Measurements from ENCODE around the gene HNRNPF. TPM values are rescaled to one million over a fixed set of nuclear protein-coding genes. Genes with fewer than 3 reads are reported as not detected.

HNRNPF gene
- total RNA-seq, 1 donor from 2014 or later = 175 TPM

DNA sequence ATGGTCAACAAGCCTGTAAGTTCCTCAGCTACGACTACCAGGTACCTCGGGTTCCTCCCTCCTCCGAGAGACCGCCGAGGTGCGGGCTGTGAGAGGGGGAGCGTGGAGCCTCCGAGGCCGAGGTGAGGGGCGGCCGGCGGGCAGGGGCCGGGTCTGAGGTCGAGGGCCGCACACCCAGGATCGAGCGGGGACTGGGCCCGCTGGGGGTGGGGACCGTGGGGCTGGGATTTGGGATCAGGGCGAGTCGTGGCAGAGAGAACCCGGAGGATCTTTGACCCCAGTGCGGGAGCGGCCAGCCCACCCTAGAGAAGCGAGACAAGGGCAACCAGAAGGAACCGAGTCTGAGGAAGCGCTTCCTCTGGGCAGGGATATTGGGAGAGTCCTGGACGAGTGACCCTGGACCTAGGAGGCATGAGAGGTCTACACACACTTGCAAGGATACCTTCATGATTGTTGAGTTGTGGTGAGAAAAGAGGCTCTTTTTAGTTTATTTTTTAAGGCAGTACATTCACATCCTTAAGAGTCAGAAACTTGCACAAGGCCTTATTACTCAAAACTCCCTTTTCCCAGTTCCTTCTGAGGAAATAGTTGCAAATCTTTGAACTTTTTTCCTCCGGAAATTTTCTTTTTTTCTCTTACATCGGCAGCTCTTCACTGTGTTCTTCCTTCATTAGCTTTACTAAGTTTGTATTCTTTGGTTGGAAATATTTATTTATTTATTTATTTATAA is 28.3 kb upstream of the HNRNPF start:
- Histone ChIP-seq H3K27me3 (peaks cover 9% of the 10 kb centered on the region), H3K27ac (no peak overlapping the region), H3K4me2 (peak overlapping the region; percentile 91), H3K36me3 (no peaks in the 10 kb centered on the region), H3K9ac (no peak overlapping the region), H3K9me3 (ENCODE audit: low read depth) (no peaks in the 10 kb centered on the region), H3K79me2 (ENCODE audit: low read depth) (peaks cover 4% of the 10 kb centered on the region), H3F3A (ENCODE audit: low read depth) (peaks cover 3% of the 10 kb centered on the region), H3K4me3 (peak overlapping the region; percentile 75), H2AFZ (replicated peaks) (peak overlapping the region; percentile 99), H4K20me1 (ENCODE audit: low read depth) (no peaks in the 10 kb centered on the region), H3K4me1 (no peaks in the 10 kb centered on the region)
- Mint-ChIP-seq H3K27me3 (ENCODE audit: insufficient read depth, low read depth) (no peaks in the 10 kb centered on the region), H3K4me1 (peaks cover 13% of the 10 kb centered on the region), H3K4me3 (peak overlapping the region; percentile 97), H3K36me3 (peaks cover 9% of the 10 kb centered on the region), H3K9me3 (peaks cover 3% of the 10 kb centered on the region), H3K27ac (peak overlapping the region; percentile 88)
- TF ChIP-seq, protein P1, sequence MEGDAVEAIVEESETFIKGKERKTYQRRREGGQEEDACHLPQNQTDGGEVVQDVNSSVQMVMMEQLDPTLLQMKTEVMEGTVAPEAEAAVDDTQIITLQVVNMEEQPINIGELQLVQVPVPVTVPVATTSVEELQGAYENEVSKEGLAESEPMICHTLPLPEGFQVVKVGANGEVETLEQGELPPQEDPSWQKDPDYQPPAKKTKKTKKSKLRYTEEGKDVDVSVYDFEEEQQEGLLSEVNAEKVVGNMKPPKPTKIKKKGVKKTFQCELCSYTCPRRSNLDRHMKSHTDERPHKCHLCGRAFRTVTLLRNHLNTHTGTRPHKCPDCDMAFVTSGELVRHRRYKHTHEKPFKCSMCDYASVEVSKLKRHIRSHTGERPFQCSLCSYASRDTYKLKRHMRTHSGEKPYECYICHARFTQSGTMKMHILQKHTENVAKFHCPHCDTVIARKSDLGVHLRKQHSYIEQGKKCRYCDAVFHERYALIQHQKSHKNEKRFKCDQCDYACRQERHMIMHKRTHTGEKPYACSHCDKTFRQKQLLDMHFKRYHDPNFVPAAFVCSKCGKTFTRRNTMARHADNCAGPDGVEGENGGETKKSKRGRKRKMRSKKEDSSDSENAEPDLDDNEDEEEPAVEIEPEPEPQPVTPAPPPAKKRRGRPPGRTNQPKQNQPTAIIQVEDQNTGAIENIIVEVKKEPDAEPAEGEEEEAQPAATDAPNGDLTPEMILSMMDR (IDR thresholded peaks at IDR 0.05) = no peak
- no peak for DNase-seq (ENCODE audit: low spot score)

DNA sequence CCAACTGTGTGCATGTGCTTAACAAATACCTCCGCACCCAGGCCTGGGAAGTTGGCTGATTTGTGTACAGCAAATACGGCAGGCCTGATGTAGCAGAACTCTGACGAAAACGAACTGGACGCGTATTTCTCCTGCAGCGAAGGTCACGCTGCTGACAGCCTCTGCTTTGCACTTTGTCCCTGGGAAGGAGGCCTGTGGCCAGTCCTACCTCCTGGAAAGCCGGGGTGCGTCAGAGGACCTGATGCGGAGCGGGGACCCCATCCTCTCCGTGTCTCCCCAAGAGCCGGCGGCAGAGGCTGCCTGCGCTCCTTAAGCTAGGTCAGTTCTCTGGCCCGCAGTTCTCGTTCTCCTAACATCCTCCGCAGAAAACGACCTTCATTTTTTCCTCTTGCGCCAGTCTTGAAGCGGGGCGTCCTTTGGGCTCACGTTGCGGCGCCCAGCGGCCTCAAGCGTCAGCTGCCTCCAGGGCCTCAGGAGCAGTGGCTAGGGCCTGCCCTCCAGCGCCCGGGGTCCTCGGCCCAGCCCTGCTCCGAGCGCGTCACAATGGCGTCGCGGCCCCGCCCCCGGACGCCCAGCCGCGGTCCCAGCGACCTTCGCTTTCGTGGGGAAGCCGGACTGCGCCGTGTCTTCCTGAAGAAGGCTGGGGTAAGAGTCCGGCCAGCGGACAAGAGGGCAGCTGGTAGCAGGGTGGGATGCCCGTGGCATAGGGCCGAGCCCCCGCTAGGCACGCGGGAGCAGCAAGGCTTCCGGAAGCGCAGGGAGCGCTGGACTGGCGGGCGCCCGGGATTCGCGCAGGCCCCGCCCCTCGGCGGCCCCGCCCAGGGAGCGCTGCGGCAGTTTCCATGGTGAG is 27.5 kb upstream of the HNRNPF start, which contains the start of gene ZNF487:
TSS of gene ZNF487 (plus strand) at position 821 of the 850 bp plus-strand sequence. CDS start 38,703 bp downstream, outside the sequence.
- Mint-ChIP-seq H3K36me3 (peaks cover 9% of the 10 kb centered on the region), H3K4me1 (peaks cover 13% of the 10 kb centered on the region), H3K4me3 (peak within 1 kb of the TSS; percentile 97), H3K27me3 (ENCODE audit: insufficient read depth, low read depth) (no peaks in the 10 kb centered on the region), H3K9me3 (peaks cover 3% of the 10 kb centered on the region), H3K27ac (peak within 1 kb of the TSS; percentile 99)
- peak; percentile 94 for DNase-seq (ENCODE audit: low spot score)
- Histone ChIP-seq H3F3A (ENCODE audit: low read depth) (peaks cover 3% of the 10 kb centered on the region), H3K4me1 (no peaks in the 10 kb centered on the region), H4K20me1 (ENCODE audit: low read depth) (no peaks in the 10 kb centered on the region), H3K27me3 (peaks cover 9% of the 10 kb centered on the region), H3K4me3 (peak within 1 kb of the TSS; percentile 75), H3K79me2 (ENCODE audit: low read depth) (peaks cover 4% of the 10 kb centered on the region), H3K9me3 (ENCODE audit: low read depth) (no peaks in the 10 kb centered on the region), H3K27ac (peak within 1 kb of the TSS; percentile 82), H3K36me3 (no peaks in the 10 kb centered on the region), H2AFZ (replicated peaks) (peak within 1 kb of the TSS; percentile 99), H3K4me2 (peak within 1 kb of the TSS; percentile 91), H3K9ac (no peak within 1 kb of the TSS)
- TF ChIP-seq, protein P1 (IDR thresholded peaks at IDR 0.05) = peak; percentile 27
- TF ChIP-seq EZH2phosphoT487 (IDR thresholded peaks at IDR 0.05) = no peak
- no peak for TF ChIP-seq EZH2 (IDR thresholded peaks at IDR 0.05)

DNA sequence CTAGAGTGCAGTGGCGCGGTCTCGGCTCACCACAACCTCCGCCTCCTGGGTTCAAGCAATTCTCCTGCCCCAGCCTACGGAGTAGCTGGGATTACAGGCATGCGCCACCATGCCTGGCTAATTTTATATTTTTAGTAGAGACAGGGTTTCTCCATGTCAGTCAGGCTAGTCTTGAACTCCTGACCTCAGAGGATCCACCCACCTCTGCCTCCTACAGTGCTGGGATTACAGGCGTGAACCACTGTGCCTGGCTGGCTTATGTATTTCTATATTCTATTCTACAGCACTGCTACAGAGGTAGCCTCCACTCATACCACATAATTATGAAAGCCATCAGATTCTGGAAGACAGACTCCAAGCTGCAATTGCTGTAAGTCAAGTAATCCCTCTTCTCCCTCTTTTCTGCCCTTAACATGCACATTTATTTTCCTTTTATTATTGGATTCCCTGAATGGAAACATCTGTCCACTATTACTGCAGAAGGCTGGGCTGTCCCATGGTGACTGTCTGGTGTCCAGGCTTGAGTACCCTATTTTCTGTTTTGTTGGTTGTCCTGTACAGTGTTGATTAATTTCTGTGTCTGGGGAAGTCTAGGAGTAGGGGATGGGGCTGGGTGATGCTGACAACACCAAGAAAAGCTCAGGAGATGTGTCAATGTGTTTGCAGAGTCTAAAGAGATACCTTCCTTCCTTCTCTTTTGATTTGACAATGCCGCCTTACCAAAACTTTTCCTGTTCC is 22.1 kb upstream of the HNRNPF start:
- no peaks in the 10 kb centered on the region for H3K4me1 ChIP-seq
- H4K20me1 ChIP-seq (ENCODE audit: low read depth) = no peaks in the 10 kb centered on the region
- TF ChIP-seq, protein P1 (IDR thresholded peaks at IDR 0.05) = no peak
- TF ChIP-seq EZH2 (IDR thresholded peaks at IDR 0.05) (no peak), EZH2phosphoT487 (IDR thresholded peaks at IDR 0.05) (no peak)
- H3K27me3 Mint-ChIP-seq (ENCODE audit: insufficient read depth, low read depth) = peaks cover 2% of the 10 kb centered on the region
- no peaks in the 10 kb centered on the region for H3K27me3 ChIP-seq
- H3K9me3 Mint-ChIP-seq = no peaks in the 10 kb centered on the region
- H3K36me3 ChIP-seq = no peaks in the 10 kb centered on the region
- H3F3A ChIP-seq (ENCODE audit: low read depth) = no peaks in the 10 kb centered on the region
- DNase-seq (ENCODE audit: low spot score) = no peak
- no peak overlapping the region for H2AFZ ChIP-seq (replicated peaks)
- no peak overlapping the region for H3K27ac Mint-ChIP-seq
- H3K9ac ChIP-seq = no peak overlapping the region
- no peak overlapping the region for H3K4me2 ChIP-seq
- no peaks in the 10 kb centered on the region for H3K9me3 ChIP-seq (ENCODE audit: low read depth)
- H3K27ac ChIP-seq = no peak overlapping the region
- H3K79me2 ChIP-seq (ENCODE audit: low read depth) = peaks cover 4% of the 10 kb centered on the region
- no peak overlapping the region for H3K4me3 ChIP-seq
- no peak overlapping the region for H3K4me3 Mint-ChIP-seq
- H3K4me1 Mint-ChIP-seq = peaks cover 7% of the 10 kb centered on the region
- H3K36me3 Mint-ChIP-seq = peaks cover 4% of the 10 kb centered on the region

Data from neural progenitor cell (in vitro differentiated cells).